Activated T-helper 1 cell treated with anti-CD3 and anti-CD28 coated beads, Interleukin-12 subunit alpha, Interleukin-12 subunit beta, Interleukin-2, Interleukin-4 antibody, amounts not matched to agents 30 ng/mL and 10 ng/mL and 1 ng/mL, durations not matched to agents 14 hours and 24 hours and 36 hours (primary cell): Measurements from ENCODE around the gene TBL1X. TPM values are rescaled to one million over a fixed set of nuclear protein-coding genes. Genes with fewer than 3 reads are reported as not detected.

Experiments
- DNase-seq: peaks from one replicate; pipeline ENCODE4 v3.0.0; 2021; ENCODE audit warnings: low spot score
- H3K27ac Mint-ChIP-seq: one replicate; pipeline ENCODE4 v1.8.0; 2021; ENCODE audit warnings: mild to moderate bottlenecking, mixed read lengths
- H3K27me3 Mint-ChIP-seq: one replicate; pipeline ENCODE4 v1.8.0; 2022; ENCODE audit warnings: mild to moderate bottlenecking, moderate library complexity, mixed read lengths; ENCODE audit not compliant: insufficient read depth
- H3K36me3 Mint-ChIP-seq: one replicate; pipeline ENCODE4 v1.8.0; 2021; ENCODE audit warnings: low read depth, mixed read lengths
- H3K4me1 Mint-ChIP-seq: one replicate; pipeline ENCODE4 v1.8.0; 2021; ENCODE audit warnings: low read depth, mixed read lengths
- H3K4me3 Mint-ChIP-seq: one replicate; pipeline ENCODE4 v1.8.0; 2021; ENCODE audit warnings: mild to moderate bottlenecking, moderate library complexity, mixed read lengths
- H3K9me3 Mint-ChIP-seq: one replicate; pipeline ENCODE4 v1.8.0; 2021; ENCODE audit warnings: mixed read lengths
- intact Hi-C: fragments of 100-400 bp; cut with micrococcal nuclease; formaldehyde crosslinking; loops from one replicate; pipeline ENCODE4 v1.15.1; 2024
- total RNA-seq: library from RNA; stranded (reverse); gene quantifications from 2 replicates; pipeline ENCODE4 v1.2.3, GENCODE V29; 2022

TBL1X gene
- total RNA-seq, 1 donor from 2014 or later = 24.0 TPM

- peaks cover 4% of the 10 kb centered on the region for H3K4me1 Mint-ChIP-seq
- no peaks in the 10 kb centered on the region for H3K27me3 Mint-ChIP-seq
- H3K4me3 Mint-ChIP-seq = no peak overlapping the region
- no peak for DNase-seq
- no peak overlapping the region for H3K27ac Mint-ChIP-seq
- H3K9me3 Mint-ChIP-seq = peaks cover 4% of the 10 kb centered on the region
- intact Hi-C loops = no loop called here
- peaks cover 25% of the 10 kb centered on the region for H3K36me3 Mint-ChIP-seq
These were observed 218.0 kb downstream of the TBL1X start for GRCh38 chrX:9682861-9683260.

- no peaks in the 10 kb centered on the region for H3K27me3 Mint-ChIP-seq
- no peak overlapping the region for H3K4me3 Mint-ChIP-seq
- intact Hi-C loops = no loop called here
- no peak overlapping the region for H3K27ac Mint-ChIP-seq
- DNase-seq = no peak
- no peaks in the 10 kb centered on the region for H3K4me1 Mint-ChIP-seq
- peaks cover 24% of the 10 kb centered on the region for H3K36me3 Mint-ChIP-seq
- peaks cover 4% of the 10 kb centered on the region for H3K9me3 Mint-ChIP-seq
These were observed 218.5 kb downstream of the TBL1X start for GRCh38 chrX:9683350-9683749.

GRCh38 chrX:9687899-9688298, 223.0 kb downstream of the TBL1X start:
- intact Hi-C loops = no loop called here
- no peak overlapping the region for H3K27ac Mint-ChIP-seq
- H3K4me3 Mint-ChIP-seq = no peak overlapping the region
- no peak for DNase-seq
- H3K36me3 Mint-ChIP-seq = peaks cover 22% of the 10 kb centered on the region
- H3K4me1 Mint-ChIP-seq = no peaks in the 10 kb centered on the region
- no peaks in the 10 kb centered on the region for H3K9me3 Mint-ChIP-seq
- no peaks in the 10 kb centered on the region for H3K27me3 Mint-ChIP-seq

- intact Hi-C loops = no loop called here
- no peak for DNase-seq
- H3K4me1 Mint-ChIP-seq = no peaks in the 10 kb centered on the region
- peaks cover 28% of the 10 kb centered on the region for H3K36me3 Mint-ChIP-seq
- no peaks in the 10 kb centered on the region for H3K27me3 Mint-ChIP-seq
- H3K9me3 Mint-ChIP-seq = no peaks in the 10 kb centered on the region
- no peak overlapping the region for H3K4me3 Mint-ChIP-seq
- no peak overlapping the region for H3K27ac Mint-ChIP-seq
These were observed 224.0 kb downstream of the TBL1X start for GRCh38 chrX:9688833-9689232.

GRCh38 chrX:9690046-9690445, 225.2 kb downstream of the TBL1X start:
- Mint-ChIP-seq H3K4me1 (no peaks in the 10 kb centered on the region), H3K27me3 (no peaks in the 10 kb centered on the region), H3K36me3 (peaks cover 30% of the 10 kb centered on the region), H3K27ac (no peak overlapping the region), H3K4me3 (no peak overlapping the region), H3K9me3 (no peaks in the 10 kb centered on the region)
- no peak for DNase-seq
- intact Hi-C loops = no loop called here

- no peaks in the 10 kb centered on the region for H3K4me1 Mint-ChIP-seq
- H3K27me3 Mint-ChIP-seq = no peaks in the 10 kb centered on the region
- H3K4me3 Mint-ChIP-seq = no peak overlapping the region
- peaks cover 29% of the 10 kb centered on the region for H3K36me3 Mint-ChIP-seq
- no peak for DNase-seq
- no peaks in the 10 kb centered on the region for H3K9me3 Mint-ChIP-seq
- H3K27ac Mint-ChIP-seq = no peak overlapping the region
- intact Hi-C loops = no loop called here
These were observed 228.6 kb downstream of the TBL1X start for GRCh38 chrX:9693307-9694001.

- H3K9me3 Mint-ChIP-seq = no peaks in the 10 kb centered on the region
- no peak for DNase-seq
- H3K27ac Mint-ChIP-seq = no peak overlapping the region
- peaks cover 30% of the 10 kb centered on the region for H3K36me3 Mint-ChIP-seq
- no peaks in the 10 kb centered on the region for H3K27me3 Mint-ChIP-seq
- H3K4me3 Mint-ChIP-seq = no peak overlapping the region
- intact Hi-C loops = no loop called here
- no peaks in the 10 kb centered on the region for H3K4me1 Mint-ChIP-seq
These were observed 233.7 kb downstream of the TBL1X start for GRCh38 chrX:9698576-9698975.

GRCh38 chrX:9700555-9700954, 235.7 kb downstream of the TBL1X start:
- H3K27me3 Mint-ChIP-seq = no peaks in the 10 kb centered on the region
- no peaks in the 10 kb centered on the region for H3K9me3 Mint-ChIP-seq
- no peak for DNase-seq
- no peak overlapping the region for H3K4me3 Mint-ChIP-seq
- peaks cover 29% of the 10 kb centered on the region for H3K36me3 Mint-ChIP-seq
- no peaks in the 10 kb centered on the region for H3K4me1 Mint-ChIP-seq
- intact Hi-C loops = loop anchor here (10.0 kb wide), 1 partner anchor 356 kb away; no protein-coding TSS in a partner anchor
- H3K27ac Mint-ChIP-seq = no peak overlapping the region

- intact Hi-C loops = loop anchor here (10.0 kb wide), 1 partner anchor 357 kb away; no protein-coding TSS in a partner anchor
- Mint-ChIP-seq H3K27ac (no peak overlapping the region), H3K9me3 (no peaks in the 10 kb centered on the region), H3K4me1 (no peaks in the 10 kb centered on the region), H3K4me3 (no peak overlapping the region), H3K27me3 (no peaks in the 10 kb centered on the region), H3K36me3 (peaks cover 28% of the 10 kb centered on the region)
- DNase-seq = no peak
These were observed 236.9 kb downstream of the TBL1X start for GRCh38 chrX:9701790-9702189.

GRCh38 chrX:9703406-9703805, 238.5 kb downstream of the TBL1X start:
- no peaks in the 10 kb centered on the region for H3K27me3 Mint-ChIP-seq
- DNase-seq = no peak
- H3K36me3 Mint-ChIP-seq = peaks cover 30% of the 10 kb centered on the region
- no peak overlapping the region for H3K4me3 Mint-ChIP-seq
- no peaks in the 10 kb centered on the region for H3K4me1 Mint-ChIP-seq
- H3K27ac Mint-ChIP-seq = no peak overlapping the region
- intact Hi-C loops = loop anchor here (10.0 kb wide), 1 partner anchor 359 kb away; no protein-coding TSS in a partner anchor
- H3K9me3 Mint-ChIP-seq = no peaks in the 10 kb centered on the region

GRCh38 chrX:9704876-9705465, 240.1 kb downstream of the TBL1X start:
- DNase-seq = no peak
- H3K36me3 Mint-ChIP-seq = peaks cover 26% of the 10 kb centered on the region
- no peaks in the 10 kb centered on the region for H3K9me3 Mint-ChIP-seq
- no peak overlapping the region for H3K4me3 Mint-ChIP-seq
- no peaks in the 10 kb centered on the region for H3K27me3 Mint-ChIP-seq
- intact Hi-C loops = loop anchor here (10.0 kb wide), 1 partner anchor 360 kb away; no protein-coding TSS in a partner anchor
- peaks cover 8% of the 10 kb centered on the region for H3K4me1 Mint-ChIP-seq
- H3K27ac Mint-ChIP-seq = no peak overlapping the region

GRCh38 chrX:9706421-9706820, 241.6 kb downstream of the TBL1X start:
- no peak overlapping the region for H3K4me3 Mint-ChIP-seq
- no peak for DNase-seq
- intact Hi-C loops = loop anchor here (10.0 kb wide), 1 partner anchor 362 kb away; no protein-coding TSS in a partner anchor
- H3K27ac Mint-ChIP-seq = no peak overlapping the region
- H3K9me3 Mint-ChIP-seq = no peaks in the 10 kb centered on the region
- peaks cover 8% of the 10 kb centered on the region for H3K4me1 Mint-ChIP-seq
- peaks cover 19% of the 10 kb centered on the region for H3K36me3 Mint-ChIP-seq
- no peaks in the 10 kb centered on the region for H3K27me3 Mint-ChIP-seq

GRCh38 chrX:9707306-9708033, 242.6 kb downstream of the TBL1X start:
- no peaks in the 10 kb centered on the region for H3K9me3 Mint-ChIP-seq
- peaks cover 8% of the 10 kb centered on the region for H3K4me1 Mint-ChIP-seq
- H3K36me3 Mint-ChIP-seq = peaks cover 17% of the 10 kb centered on the region
- no peak overlapping the region for H3K27ac Mint-ChIP-seq
- intact Hi-C loops = loop anchor here (2.0 to 10.0 kb wide), 4 partner anchors 31 to 889 kb away; no protein-coding TSS in a partner anchor
- DNase-seq = no peak
- H3K4me3 Mint-ChIP-seq = no peak overlapping the region
- H3K27me3 Mint-ChIP-seq = no peaks in the 10 kb centered on the region
